Measurements from ENCODE around the gene ALPI. TPM values are rescaled to one million over a fixed set of nuclear protein-coding genes. Genes with fewer than 3 reads are reported as not detected.

ALPI gene
- total and polyA plus RNA-seq, 10 donors: not detected

DNA sequence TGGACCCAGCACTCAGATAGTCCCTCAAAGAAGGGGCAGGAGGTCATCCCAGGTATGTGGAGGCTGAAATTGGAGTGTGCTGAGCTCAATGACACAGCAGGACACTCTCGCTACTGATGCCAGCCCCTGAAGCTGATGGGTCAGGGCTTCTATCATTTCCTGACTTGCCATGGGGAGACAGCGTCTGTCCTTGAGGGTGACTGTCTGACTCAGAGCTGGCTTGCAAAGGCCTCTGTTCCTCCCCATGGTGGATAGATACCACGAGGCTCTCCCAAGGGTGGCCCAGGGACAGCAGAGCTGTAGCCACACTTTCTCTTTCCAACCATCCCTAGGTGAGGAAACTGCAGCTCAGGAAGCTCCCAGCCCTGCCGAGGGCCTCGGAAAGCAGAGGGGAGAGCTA is 38.5 kb upstream of the ALPI start:
- Histone ChIP-seq H3K27me3 (replicated peaks in 1 of 7) (peaks cover 0 to 99% (median 46%) of the 10 kb centered on the region in 7 donors), H3K4me1 (peaks cover 12 to 34% (median 27%) of the 10 kb centered on the region in 6 donors), H3K36me3 (no peaks in the 10 kb centered on the region), H3K4me3 (no peak overlapping the region), H3K27ac (no peak overlapping the region), H3K9me3 (peaks cover 0 to 15% (median 6%) of the 10 kb centered on the region in 8 donors)
- intact Hi-C loops (cut with DNase I; ENCODE audit: low total_unique reads): no loop called here
- 63 to 87% (median 77%) methylated on average over 5 of the region's 5 CpGs for WGBS, 5 donors
- no peak for DNase-seq
- TF ChIP-seq, protein P1, sequence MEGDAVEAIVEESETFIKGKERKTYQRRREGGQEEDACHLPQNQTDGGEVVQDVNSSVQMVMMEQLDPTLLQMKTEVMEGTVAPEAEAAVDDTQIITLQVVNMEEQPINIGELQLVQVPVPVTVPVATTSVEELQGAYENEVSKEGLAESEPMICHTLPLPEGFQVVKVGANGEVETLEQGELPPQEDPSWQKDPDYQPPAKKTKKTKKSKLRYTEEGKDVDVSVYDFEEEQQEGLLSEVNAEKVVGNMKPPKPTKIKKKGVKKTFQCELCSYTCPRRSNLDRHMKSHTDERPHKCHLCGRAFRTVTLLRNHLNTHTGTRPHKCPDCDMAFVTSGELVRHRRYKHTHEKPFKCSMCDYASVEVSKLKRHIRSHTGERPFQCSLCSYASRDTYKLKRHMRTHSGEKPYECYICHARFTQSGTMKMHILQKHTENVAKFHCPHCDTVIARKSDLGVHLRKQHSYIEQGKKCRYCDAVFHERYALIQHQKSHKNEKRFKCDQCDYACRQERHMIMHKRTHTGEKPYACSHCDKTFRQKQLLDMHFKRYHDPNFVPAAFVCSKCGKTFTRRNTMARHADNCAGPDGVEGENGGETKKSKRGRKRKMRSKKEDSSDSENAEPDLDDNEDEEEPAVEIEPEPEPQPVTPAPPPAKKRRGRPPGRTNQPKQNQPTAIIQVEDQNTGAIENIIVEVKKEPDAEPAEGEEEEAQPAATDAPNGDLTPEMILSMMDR (IDR thresholded peaks at IDR 0.05 in 8 of 11, conservative IDR thresholded peaks at IDR 0.05 in 3 of 11): no peak
- TF ChIP-seq POLR2A (IDR thresholded peaks at IDR 0.05) (no peak), POLR2AphosphoS5 (IDR thresholded peaks at IDR 0.05) (no peak)

DNA sequence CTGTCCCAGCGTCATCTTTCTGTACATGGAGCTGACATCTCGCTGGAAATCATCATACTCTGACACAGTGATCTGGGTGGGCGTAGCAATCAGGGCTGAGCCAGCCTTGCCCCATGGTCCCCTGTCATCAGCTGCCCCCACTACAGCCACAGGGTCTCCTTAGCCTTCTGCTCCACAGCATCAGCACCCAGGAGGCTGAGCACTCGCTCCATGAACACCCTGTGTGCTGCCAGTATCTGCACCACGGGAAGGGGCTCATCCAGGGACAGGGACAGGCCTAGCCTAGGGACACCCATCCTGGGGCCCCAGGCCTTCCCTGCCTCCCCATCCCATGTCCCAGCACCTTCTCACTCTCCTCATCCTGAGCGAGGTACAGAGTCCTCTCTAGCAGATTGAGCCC is 37.9 kb upstream of the ALPI start:
- 60 to 79% (median 78%) methylated on average over 4 to 6 of the region's 6 CpGs for WGBS, 5 donors
- peak; percentile 35 for DNase-seq
- Histone ChIP-seq H3K27me3 (replicated peaks in 1 of 7) (peaks cover 0 to 95% (median 46%) of the 10 kb centered on the region in 7 donors), H3K9me3 (peaks cover 0 to 21% (median 10%) of the 10 kb centered on the region in 8 donors), H3K36me3 (no peaks in the 10 kb centered on the region), H3K4me1 (peaks cover 12 to 34% (median 27%) of the 10 kb centered on the region in 6 donors), H3K27ac (no peak overlapping the region), H3K4me3 (no peak overlapping the region)
- intact Hi-C loops (cut with DNase I; ENCODE audit: low total_unique reads): no loop called here
- TF ChIP-seq POLR2AphosphoS5 (IDR thresholded peaks at IDR 0.05): no peak
- TF ChIP-seq, protein P1 (IDR thresholded peaks at IDR 0.05 in 8 of 11, conservative IDR thresholded peaks at IDR 0.05 in 3 of 11): no peak
- TF ChIP-seq POLR2A (IDR thresholded peaks at IDR 0.05): no peak

DNA sequence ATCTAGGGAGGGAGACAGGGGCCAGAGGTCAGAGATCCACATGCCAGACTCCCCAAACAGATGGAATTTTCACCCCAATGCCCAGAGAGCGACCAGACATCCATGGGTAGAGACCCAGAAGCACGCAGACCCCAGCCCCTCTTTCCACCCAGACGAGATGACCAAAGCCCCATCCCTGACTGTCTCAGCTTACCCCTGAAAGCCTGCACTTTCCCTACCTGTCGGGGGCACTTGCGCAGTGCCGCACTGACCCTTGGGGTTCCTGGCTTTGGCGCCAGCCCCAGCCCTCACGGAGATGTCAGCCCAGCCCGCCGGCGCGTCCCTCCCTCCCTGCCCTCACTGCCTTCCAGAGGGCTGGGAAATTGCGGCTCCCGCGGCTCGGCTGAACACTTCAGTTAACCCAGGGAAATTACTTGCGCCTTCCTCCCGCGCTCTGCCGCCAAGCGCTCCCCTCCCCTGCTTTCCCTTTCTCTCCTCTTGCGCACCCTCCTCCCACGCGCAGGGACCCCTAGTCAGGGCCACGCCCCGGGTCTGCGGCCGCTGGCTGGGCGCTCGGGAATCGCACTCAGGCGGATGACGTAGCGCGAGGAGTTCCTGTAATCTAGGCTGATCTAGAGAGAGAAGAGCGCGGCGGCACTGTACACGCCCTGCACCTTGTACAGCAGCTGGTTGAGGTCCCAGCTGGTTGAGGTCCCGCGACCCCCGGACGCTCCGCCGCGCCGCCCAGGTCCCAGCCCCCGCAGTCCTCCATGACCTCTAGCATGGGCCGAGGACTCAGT is 37.3 kb upstream of the ALPI start:
- Histone ChIP-seq H3K4me3 (peak overlapping the region in 7 of 8 donors; percentile 17 to 57 (median 19)), H3K4me1 (peaks cover 12 to 34% (median 27%) of the 10 kb centered on the region in 6 donors), H3K36me3 (no peaks in the 10 kb centered on the region), H3K27me3 (replicated peaks in 1 of 7) (peaks cover 0 to 93% (median 46%) of the 10 kb centered on the region in 7 donors), H3K9me3 (peaks cover 0 to 22% (median 10%) of the 10 kb centered on the region in 8 donors), H3K27ac (no peak overlapping the region)
- peak; percentile 56 for DNase-seq
- intact Hi-C loops (cut with DNase I; ENCODE audit: low total_unique reads): no loop called here
- TF ChIP-seq, protein P1 (IDR thresholded peaks at IDR 0.05 in 8 of 11, conservative IDR thresholded peaks at IDR 0.05 in 3 of 11): no peak
- TF ChIP-seq POLR2A (IDR thresholded peaks at IDR 0.05): no peak
- no peak for TF ChIP-seq POLR2AphosphoS5 (IDR thresholded peaks at IDR 0.05)
- WGBS, 5 donors: 2 to 5% (median 3%) methylated on average over 39 to 49 of the region's 49 CpGs
